Measurements from ENCODE around the gene NUCB1. TPM values are rescaled to one million over a fixed set of nuclear protein-coding genes. Genes with fewer than 3 reads are reported as not detected.

Gene NUCB1
- total RNA-seq, 1 experiment from 2014 or later: 125 TPM

- Histone ChIP-seq H3K4ac (ENCODE audit: low read depth, low read length) (no peak overlapping the region), H3K9ac (ENCODE audit: extremely low read depth, insufficient read length, low read length) (no peak overlapping the region), H4K20me1 (ENCODE audit: control insufficient read depth, insufficient read depth, insufficient read length) (peaks cover 3% of the 10 kb centered on the region), H2BK15ac (ENCODE audit: low read depth, low read length) (no peak overlapping the region), H3K79me2 (ENCODE audit: insufficient read depth, low read length) (no peaks in the 10 kb centered on the region), H3K18ac (ENCODE audit: insufficient read length, low read depth, low read length) (no peak overlapping the region), H4K8ac (replicated peaks; ENCODE audit: insufficient read length, low read depth, low read length) (no peak overlapping the region), H4K91ac (ENCODE audit: insufficient read length, low read depth, low read length) (no peak overlapping the region), H3K14ac (ENCODE audit: insufficient read depth, low read length) (no peak overlapping the region), H2BK120ac (ENCODE audit: low read depth, low read length, poor library complexity, severe bottlenecking) (no peak overlapping the region), H2AK5ac (ENCODE audit: insufficient read length, low read length) (no peak overlapping the region), H3K27me3 (ENCODE audit: insufficient read depth, low read length) (no peaks in the 10 kb centered on the region), H3K4me1 (ENCODE audit: insufficient read depth, low read length) (no peaks in the 10 kb centered on the region), H2BK20ac (ENCODE audit: low read depth, low read length, poor library complexity, severe bottlenecking) (no peak overlapping the region), H4K5ac (ENCODE audit: insufficient read length, low read depth, low read length) (no peak overlapping the region), H2BK5ac (ENCODE audit: insufficient read length, low read length) (no peak overlapping the region), H3K23ac (ENCODE audit: insufficient read length, low read depth, low read length) (no peak overlapping the region), H2AFZ (ENCODE audit: low read length) (no peak overlapping the region), H3K9me3 (ENCODE audit: control insufficient read depth, low read depth, low read length) (no peaks in the 10 kb centered on the region), H3T11ph (ENCODE audit: low read length) (no peak overlapping the region), H3K23me2 (ENCODE audit: insufficient read length, low read depth, low read length, poor library complexity, severe bottlenecking) (peaks cover 13% of the 10 kb centered on the region), H3K4me2 (ENCODE audit: insufficient read depth, insufficient read length, low read length) (no peak overlapping the region), H3K56ac (ENCODE audit: insufficient read length, low read depth, low read length) (no peak overlapping the region), H3K79me1 (ENCODE audit: insufficient read depth, low read depth, low read length, poor library complexity, severe bottlenecking) (no peaks in the 10 kb centered on the region), H3K27ac (ENCODE audit: insufficient read length, low read depth, low read length) (no peak overlapping the region), H2BK12ac (ENCODE audit: insufficient read length, low read depth, low read length) (no peak overlapping the region)
- H3K4me3 Mint-ChIP-seq: no peak overlapping the region
- no peak for TF ChIP-seq CTCF (conservative IDR thresholded peaks at IDR 0.05)
- peaks cover 21 to 40% of the 10 kb centered on the region in 2 experiments for H3K4me1 Mint-ChIP-seq
- H3K27me3 Mint-ChIP-seq (ENCODE audit: low read depth): peaks cover 2% of the 10 kb centered on the region; the same call in 1 of the 2 replicates
- no peak overlapping the region for H3K27ac Mint-ChIP-seq
- peaks cover 0 to 5% of the 10 kb centered on the region in 2 experiments; a peak in 1 of 5 replicates for H3K9me3 Mint-ChIP-seq
- H3K36me3 Mint-ChIP-seq (ENCODE audit: insufficient read depth in 1 of 3, low read depth in 3 of 3): peaks cover 37 to 57% (median 55%) of the 10 kb centered on the region in 3 experiments; a peak in 6 of 7 replicates
- DNase-seq: no peak
- no CpG with 5 or more reads among the region's 15 CpGs for WGBS (ENCODE audit: extremely low coverage, insufficient read length, low lambda C conversion rate)
These were observed 68.7 kb downstream of the NUCB1 start for GRCh38 chr19:48968813-48969218.

All from H9 (cell line).